ENCODE data around the gene TMEM237. TPM values are rescaled to one million over a fixed set of nuclear protein-coding genes. Genes with fewer than 3 reads are reported as not detected.
A peak's percentile ranks its signal among the peaks of the same experiment; 100 is the strongest.

The TMEM237 gene
- polyA plus RNA-seq, 3 donors: 3.3 to 19.7 (median 10.6) TPM

DNA sequence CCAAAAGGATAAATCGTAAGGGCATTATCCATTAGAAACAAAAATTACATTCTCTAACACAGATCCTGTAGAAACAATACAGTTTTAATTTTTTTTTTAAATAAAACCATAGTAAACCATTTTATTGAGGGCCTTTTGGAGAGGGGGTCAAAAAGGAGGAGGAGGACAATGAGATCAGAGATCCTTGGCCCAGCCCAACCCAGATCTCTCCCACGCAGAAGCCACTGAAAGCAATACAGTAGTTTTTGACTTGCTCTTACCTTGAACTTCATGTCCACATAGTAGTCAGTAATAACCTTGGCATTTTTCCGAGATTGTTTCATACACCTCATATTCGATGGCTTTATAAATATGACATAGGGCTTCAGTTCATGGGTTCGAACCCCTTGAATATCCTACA, 4.1 kb upstream of the TMEM237 start:
- no peak overlapping the region for H3K27ac ChIP-seq (ENCODE audit: low read depth, low read length)
- 77 to 94% (median 93%) methylated on average over 5 of the region's 5 CpGs for WGBS, 3 donors

DNA sequence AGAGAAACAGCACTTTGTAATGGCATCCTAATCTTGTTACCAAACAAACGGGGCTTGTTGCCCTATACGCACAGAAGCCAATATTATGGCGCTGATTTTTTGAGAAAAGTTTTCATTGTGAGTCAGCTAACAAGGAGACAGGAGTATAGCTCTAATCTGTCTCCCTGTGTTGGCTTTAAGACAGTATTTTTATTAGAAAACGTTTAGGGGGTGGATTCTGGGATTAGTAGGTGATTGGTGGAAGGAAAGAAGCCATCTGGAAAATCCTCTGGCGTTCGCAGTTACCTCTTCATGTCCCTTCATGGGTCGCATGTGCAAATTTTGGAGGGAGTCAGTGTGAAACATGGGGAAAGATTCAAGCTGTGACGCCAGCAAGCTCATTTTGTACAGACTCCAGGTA, 698 bp upstream of the TMEM237 start:
- 35 to 62% (median 61%) methylated on average over 8 of the region's 8 CpGs for WGBS, 3 donors
- H3K27ac ChIP-seq (ENCODE audit: low read depth, low read length): no peak overlapping the region

DNA sequence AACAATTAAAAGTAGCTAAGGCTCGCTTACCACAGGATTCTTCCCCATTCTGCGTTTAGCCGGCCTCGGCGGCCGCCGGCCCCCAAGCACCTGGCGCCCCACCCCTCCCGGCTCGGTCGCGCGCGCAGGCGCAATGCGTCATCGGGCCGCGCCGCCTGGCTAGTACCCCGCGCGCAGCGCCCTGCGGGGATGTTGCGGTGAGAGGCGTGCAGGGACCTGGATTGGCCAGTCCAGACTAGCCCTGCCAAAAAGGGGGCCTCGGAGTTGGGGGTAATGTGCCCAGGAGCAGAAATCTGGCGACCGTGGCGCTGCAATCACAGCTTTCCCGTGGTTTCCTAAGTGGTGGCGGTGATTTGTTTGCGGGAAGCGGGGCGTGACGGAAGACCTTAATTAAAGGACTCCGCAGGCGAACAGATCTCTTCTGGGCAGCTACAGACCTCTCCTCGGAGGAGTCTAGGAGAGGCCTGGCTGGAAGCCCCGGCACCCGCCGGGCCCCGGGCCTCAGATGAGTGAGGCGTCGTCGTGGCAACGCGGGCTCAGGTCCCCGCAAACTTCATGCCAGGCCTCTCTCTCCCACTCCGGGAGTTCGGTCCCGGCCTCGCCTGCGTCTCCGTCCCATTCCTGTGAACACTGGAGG, 606 bp downstream of the TMEM237 start:
- 0 to 1% (median 1%) methylated on average over 55 to 56 of the region's 56 CpGs for WGBS, 3 donors
- peak overlapping the region; percentile 55 for H3K27ac ChIP-seq (ENCODE audit: low read depth, low read length)

DNA sequence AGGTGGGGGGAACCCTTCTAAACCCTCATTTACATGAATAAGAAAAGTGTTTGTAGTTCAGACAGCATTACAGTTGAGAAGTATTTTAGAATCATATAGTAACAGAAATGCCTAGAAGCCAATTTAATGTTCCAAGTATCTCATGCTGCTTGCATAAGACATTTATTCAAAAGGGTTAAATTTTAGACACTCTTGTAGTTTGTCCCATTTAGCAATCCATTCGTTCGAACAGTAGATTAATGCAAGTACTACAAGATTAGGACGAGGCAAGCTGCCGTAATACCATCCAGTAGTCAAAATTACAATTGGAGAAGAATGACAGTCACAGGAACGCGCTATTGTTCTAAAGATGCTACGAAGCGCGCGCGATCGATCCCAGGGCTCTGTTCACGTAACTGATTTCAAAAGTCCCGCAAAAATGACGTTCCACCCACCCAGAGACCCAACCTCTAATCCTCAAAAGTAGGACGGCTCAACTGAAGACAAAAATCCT, 1.2 kb downstream of the TMEM237 start:
- 0 to 1% (median 0%) methylated on average over 16 of the region's 16 CpGs for WGBS, 3 donors
- H3K27ac ChIP-seq (ENCODE audit: low read depth, low read length): no peak overlapping the region

DNA sequence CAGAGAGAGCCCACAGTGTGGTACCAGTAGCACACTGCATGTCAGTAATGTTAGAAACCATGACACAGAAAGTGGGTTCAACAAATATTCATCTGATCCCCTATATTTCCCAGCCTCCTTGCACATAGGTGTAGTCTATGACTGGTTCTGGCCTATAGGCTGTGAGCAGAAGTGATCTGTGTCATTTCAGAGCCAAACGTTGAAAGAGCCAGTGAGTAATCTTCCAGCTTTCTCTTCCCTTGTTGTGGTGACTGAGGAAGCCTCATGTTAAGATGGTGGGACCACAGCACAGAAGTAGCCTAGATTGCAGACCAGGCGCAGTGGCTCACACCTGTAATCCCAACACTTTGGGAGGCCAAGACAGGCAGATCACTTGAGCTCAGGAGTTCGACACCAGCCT, 4.1 kb downstream of the TMEM237 start:
- WGBS, 3 donors: 80 to 86% (median 83%) methylated on average over 3 of the region's 3 CpGs

DNA sequence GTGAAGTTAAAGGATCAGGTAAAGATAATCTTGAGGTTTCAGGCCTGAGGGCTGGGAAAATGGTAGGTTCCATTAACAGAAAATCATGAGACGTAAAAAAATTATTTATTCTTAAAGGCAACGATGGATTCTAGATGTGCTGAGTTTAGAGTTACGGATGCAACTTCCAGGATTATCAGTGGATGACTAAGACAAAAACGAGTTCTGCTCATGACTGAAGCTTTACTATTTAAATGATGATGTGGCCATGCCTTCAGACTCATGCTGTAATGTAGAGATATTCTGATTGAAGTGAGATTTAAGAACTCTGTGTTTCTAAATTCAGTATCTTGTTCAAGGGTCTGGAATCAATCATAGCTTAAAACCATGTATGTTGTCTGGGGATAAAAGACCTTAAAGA, 5.0 kb downstream of the TMEM237 start:
- no peak overlapping the region for H3K27ac ChIP-seq (ENCODE audit: low read depth, low read length)
- WGBS, 3 donors: 77 to 86% (median 83%) methylated on average over 4 of the region's 4 CpGs

More for the DNA sequence above, 4.1 kb downstream of the TMEM237 start:
- H3K27ac ChIP-seq (ENCODE audit: low read depth, low read length): no peak overlapping the region

DNA sequence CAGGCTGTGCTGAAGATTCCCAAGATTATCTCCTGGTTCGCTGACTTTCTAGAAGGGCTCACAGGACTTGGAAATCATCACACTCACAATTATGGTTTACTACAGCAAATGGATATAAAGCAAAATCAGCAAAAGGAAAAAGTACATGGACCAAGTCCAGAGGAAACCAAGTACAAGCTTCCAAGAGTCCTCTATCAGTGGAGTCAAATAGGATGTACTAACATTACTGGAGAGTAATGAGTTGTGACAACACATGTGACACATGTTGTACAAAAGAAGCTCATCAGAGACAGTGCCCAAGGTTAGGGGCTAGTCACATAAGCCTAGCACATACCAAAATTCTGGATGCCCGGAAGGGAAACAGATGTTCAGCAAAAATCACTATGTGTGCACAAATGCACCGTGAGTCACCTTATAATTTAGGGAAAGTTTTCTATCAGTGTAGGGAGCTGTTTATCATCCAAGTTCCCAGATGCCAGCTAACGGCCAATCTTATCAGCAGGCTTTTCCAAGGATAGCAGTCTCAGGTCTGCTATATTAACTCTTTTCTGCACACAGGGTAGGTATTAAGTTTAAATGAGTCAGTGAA, 9.5 kb downstream of the TMEM237 start:
- H3K27ac ChIP-seq (ENCODE audit: low read depth, low read length): no peak overlapping the region
- 64 to 90% (median 88%) methylated on average over 4 of the region's 4 CpGs for WGBS, 3 donors

DNA sequence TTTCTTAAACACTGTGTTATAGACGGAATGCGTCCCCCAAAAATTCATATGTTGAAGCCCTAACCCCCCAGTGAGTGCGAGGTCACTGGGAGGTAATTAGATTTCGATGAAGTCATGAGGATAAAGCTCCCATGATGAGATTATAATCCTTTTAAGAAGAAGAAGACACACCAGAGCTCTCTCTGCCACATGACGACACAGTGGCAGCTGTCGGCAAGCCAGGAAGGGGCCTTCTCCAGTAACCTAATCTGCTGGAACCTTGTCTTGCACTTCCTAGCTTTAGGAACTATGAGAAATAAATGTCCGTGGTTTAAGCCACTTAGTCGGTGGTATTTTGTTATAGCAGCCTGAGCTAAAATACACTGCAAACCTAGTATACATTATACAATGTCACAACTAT, 12.3 kb downstream of the TMEM237 start:
- no peak overlapping the region for H3K27ac ChIP-seq (ENCODE audit: low read depth, low read length)
- 92 to 96% (median 95%) methylated on average over 8 of the region's 8 CpGs for WGBS, 3 donors

DNA sequence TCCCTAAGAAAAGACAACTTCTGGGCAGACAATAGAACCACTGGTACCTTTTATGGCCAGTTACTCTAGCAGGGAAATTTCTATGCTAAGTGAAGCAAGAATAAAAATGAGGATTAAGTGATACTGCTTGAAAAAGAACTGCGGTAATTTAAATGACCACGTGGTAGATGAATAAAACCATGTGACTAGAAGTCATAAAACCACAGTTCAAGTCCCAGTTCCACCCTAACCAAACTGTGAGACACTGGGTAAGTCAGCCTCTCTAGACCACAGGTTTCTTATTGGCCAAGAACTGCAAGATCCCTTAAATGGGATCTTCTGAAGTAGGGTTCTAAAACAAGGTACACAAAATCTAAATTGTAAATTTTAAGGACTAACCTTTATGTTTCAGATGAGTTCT, 12.7 kb downstream of the TMEM237 start:
- 84 to 96% (median 90%) methylated on average over 2 of the region's 2 CpGs for WGBS, 3 donors
- no peak overlapping the region for H3K27ac ChIP-seq (ENCODE audit: low read depth, low read length)

DNA sequence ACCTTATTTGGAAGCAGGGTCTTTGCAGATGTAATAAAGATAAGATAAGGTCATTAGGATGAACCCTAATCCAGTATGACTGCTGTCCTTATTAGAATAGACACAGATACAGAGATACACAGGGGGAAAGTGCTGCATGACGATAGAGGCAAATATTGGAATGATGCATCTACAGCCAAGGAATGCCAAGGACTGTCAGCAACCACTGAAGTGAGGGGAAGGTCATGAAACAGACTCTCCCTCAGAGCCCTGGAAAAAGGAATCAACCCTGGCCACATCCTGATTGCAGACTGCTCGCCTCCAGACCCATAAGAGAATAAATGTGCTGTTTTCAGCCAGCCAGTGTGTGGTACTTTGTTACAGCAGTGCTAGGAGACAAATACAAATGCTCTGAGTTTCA, 14.8 kb downstream of the TMEM237 start:
- no peak overlapping the region for H3K27ac ChIP-seq (ENCODE audit: low read depth, low read length)
- 66 to 91% (median 82%) methylated on average over 2 of the region's 2 CpGs for WGBS, 3 donors

DNA sequence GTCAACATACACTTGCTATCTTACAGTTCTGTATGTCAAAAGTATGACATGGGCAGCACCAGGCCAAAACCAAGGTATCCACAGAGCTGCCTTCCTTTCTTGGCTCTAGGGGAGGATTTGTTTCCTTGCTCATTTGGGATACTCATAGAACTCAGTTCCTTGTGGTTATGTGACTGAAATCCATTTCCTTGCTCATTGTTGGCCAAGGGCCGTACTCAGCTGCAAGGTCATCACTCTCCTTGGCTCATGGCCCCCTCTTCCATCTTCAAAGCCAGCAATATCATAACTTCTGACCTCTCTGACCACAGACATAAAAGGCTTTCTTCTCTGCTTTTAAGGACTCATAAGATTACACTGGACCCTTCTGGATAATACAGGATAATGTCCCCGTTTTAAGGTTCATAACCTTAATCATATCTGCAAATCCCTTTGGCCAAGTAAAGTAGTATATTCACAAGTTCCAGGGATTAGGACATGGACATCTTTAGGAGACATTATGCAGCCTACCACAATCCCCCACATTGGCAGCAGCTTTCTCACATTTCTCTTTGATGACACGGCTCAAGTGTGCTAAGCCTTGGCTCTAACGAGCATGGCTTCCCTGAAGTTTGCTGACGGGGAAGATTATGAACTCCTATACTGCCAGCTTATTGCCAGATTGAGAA, 20.9 kb downstream of the TMEM237 start:
- no peak overlapping the region for H3K27ac ChIP-seq (ENCODE audit: low read depth, low read length)
- 71 to 87% (median 79%) methylated on average over 5 of the region's 5 CpGs for WGBS, 3 donors

DNA sequence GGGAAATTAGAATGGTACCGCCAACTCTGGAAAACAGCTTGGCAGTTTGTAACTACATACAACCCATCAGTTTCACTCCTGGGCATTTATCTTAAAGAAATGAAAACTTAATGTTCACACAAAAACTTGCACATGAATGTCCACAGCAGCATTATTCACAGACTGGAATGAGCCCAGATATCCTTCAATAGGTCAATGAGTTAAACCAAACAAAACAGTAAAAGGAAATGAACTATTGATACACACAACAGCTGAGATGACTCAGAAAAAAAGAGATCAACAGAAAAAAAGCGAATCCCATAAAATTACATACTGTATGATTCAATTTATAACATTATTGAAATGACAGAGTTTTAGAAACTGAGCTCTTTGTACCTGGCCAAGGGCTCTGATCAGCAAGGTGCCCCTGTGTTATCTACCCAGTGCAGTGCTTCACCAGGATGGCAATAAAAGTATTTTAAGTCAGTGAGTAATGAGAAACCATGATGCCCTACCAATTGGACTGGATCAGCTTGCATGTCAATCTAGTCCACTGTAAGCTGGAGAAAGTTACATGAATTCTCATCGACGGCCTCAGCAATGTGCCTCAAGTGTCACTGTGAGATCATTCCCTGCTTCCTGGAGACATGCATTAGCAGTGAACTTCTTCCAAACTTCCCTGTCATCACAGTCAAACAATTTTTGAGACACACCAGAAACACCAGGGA, 21.9 kb downstream of the TMEM237 start:
- WGBS, 3 donors: 87 to 90% (median 89%) methylated on average over 4 of the region's 4 CpGs
- H3K27ac ChIP-seq (ENCODE audit: low read depth, low read length): no peak overlapping the region

DNA sequence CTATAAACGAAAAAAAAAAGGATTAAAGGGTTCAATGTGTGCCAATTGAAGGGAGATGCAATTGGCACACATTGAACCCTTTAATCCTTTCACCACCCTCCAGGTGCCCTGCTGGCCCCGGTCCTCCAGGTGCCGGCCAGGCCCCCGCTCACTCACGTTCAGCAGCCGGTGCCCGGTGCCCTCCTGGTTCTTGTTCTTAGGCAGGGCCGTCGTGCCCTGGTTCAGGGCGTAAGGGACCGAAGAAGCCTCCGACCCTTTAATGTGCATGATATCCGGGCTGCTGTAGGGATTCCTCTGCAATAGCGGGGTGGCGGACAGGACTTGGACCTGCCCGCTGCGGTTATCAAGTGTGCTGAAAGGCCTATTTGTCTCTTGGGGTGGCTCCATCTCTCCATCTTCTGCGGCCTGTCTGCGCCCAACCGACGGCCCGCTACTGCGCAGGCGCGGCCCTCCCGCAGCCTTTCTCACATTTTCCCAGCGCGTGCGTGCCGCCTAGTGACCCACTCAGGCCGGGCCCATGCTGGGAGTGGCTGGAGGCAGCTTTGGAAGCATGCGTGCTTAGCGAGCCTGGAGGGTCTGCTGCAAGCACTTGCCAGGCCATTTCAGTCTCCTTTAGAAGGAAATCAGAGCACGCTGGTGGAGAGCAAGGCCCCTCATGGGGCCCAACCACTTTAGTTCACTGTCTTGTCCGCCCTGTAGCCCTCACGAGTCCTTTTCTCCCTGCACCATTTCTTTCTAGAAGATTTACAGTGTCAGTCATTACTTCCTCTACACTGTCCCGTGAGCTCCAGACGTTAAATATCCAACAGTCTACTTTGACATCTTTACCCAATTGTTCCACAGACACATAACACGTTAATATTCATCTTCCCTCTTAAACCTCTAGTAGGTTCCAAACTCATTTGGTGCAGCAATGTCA, 24.3 kb downstream of the TMEM237 start:
- no peak overlapping the region for H3K27ac ChIP-seq (ENCODE audit: low read depth, low read length)
- WGBS, 3 donors: 44 to 48% (median 46%) methylated on average over 39 of the region's 39 CpGs

DNA sequence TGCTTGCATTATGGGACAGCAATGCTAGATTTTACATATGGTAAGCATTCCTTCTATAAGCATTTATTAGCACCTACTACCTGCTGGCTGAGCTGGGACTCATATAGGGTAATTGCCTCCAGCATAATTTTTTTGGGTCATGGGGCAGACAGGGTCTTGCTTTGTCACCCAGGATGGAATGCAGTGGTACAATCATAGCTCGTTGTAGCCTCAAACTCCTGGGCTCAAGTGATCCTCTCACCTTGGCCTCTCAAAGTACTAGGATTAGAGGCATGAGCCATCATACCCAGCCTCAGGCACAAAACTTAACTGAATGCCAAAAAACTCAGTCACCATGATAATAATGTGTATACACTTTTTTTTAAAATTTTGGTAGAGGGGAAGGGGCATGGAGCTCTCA, 35.3 kb downstream of the TMEM237 start:
- 65 to 85% (median 77%) methylated on average over 1 of the region's 1 CpG for WGBS, 3 donors

DNA sequence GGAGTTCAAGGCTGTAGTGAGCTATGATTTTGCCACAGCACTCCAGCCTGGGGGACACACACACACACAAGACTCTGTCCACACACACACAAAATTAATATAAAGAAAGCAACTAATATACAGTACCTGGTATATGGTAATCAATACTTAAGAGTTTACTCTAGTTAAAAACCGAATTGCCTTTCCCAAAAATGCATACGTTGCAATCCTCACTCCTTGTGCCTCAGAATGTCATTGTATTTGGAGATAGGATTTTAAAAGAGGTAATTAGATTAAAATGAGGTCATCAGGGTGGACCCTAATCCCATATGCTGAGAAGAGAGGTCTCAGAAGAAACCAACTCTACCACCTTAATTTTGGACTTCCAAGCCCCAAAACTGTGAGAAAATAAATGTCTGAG, 35.7 kb downstream of the TMEM237 start:
- no peak overlapping the region for H3K27ac ChIP-seq (ENCODE audit: low read depth, low read length)
- WGBS, 3 donors: 65 to 85% (median 82%) methylated on average over 2 of the region's 2 CpGs

More for the DNA sequence above, 35.3 kb downstream of the TMEM237 start:
- no peak overlapping the region for H3K27ac ChIP-seq (ENCODE audit: low read depth, low read length)

DNA sequence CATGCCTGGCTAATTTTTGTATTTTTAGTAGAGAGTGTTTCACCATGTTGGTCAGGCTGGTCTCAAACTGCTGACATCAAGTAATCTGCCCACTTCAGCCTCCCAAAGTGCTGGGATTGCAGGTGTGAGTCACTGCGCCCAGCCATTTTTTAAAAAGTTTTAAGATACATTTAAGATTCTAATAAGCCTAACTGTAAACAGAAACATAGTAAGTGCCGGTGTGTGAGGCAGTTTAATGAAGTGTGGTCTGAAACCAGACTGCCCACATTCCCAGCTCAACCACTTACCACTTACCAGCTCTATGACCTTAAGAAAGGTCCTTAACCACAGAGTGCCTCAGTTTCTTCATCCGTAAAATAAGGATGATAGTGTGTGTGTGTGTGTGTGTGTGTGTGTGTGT, 42.4 kb downstream of the TMEM237 start:
- WGBS, 3 donors: 88 to 89% (median 89%) methylated on average over 3 of the region's 3 CpGs
- H3K27ac ChIP-seq (ENCODE audit: low read depth, low read length): no peak overlapping the region

DNA sequence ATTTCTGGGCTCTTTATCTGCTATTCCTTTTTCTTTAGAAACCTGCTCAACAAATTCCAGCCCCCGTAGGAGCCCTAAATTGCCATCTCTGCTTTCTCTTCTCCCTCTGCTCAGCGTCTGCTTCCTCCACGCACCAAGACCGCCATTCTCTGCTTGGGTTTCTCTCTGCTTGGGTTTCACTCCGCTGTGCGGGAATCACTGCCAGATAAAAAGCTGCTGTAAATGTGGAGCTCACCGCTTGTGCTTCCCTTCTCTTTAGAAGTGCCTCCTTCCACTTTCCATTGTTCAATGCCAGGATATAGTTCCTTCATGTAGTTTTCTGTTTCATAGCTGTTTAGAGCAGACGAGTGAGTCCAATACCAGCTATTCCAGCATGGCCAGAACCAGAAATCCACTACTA, 45.9 kb downstream of the TMEM237 start:
- no peak overlapping the region for H3K27ac ChIP-seq (ENCODE audit: low read depth, low read length)
- 57 to 82% (median 68%) methylated on average over 8 of the region's 8 CpGs for WGBS, 3 donors

DNA sequence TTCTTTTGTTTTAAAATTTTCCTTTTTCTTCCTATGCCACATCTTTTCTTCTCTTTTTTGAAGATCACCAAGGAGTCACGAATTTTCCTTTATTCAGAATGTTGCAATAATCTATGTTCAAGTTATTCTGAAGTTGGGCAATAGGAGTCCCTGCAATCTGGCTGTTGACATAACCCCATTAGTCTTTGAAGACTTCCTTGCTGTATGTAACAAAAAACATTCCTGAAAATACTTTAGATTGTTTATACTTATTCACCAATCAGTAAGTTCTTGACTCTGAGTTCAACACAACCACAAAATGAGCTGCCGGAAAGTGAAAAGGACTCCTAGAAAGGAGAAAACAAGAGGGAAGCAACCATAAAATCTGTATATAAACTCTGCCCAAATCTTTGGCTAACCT, 62.8 kb downstream of the TMEM237 start:
- WGBS, 3 donors: 45 to 77% (median 46%) methylated on average over 2 of the region's 2 CpGs
- H3K27ac ChIP-seq (ENCODE audit: low read depth, low read length): no peak overlapping the region

Measured in adipose tissue (tissue), 3 donors.